ENCODE data around the gene TNFRSF17.

TNFRSF17 gene

GRCh38 chr16:12002447-12003006 is 37.5 kb downstream of the TNFRSF17 start:
- no peak for DNase-seq (ENCODE audit: low spot score)

GRCh38 chr16:12006637-12007036 is 41.6 kb downstream of the TNFRSF17 start:
- no peak for DNase-seq (ENCODE audit: low spot score)

GRCh38 chr16:12009462-12009861 is 44.5 kb downstream of the TNFRSF17 start:
- no peak for DNase-seq (ENCODE audit: low spot score)

- no peak for DNase-seq (ENCODE audit: low spot score)
These were observed 44.9 kb downstream of the TNFRSF17 start for GRCh38 chr16:12009922-12010321.

- no peak for DNase-seq (ENCODE audit: low spot score)
These were observed 45.6 kb downstream of the TNFRSF17 start for GRCh38 chr16:12010388-12011251.

GRCh38 chr16:12011565-12011964 is 46.6 kb downstream of the TNFRSF17 start:
- no peak for DNase-seq (ENCODE audit: low spot score)

- no peak for DNase-seq (ENCODE audit: low spot score)
These were observed 51.4 kb downstream of the TNFRSF17 start for GRCh38 chr16:12016291-12016947.

- no peak for DNase-seq (ENCODE audit: low spot score)
These were observed 52.5 kb downstream of the TNFRSF17 start for GRCh38 chr16:12017558-12017957.
